BLaER1 treated with 17β-estradiol and CSF1 and Interleukin-3, amounts not matched to agents 10 nM and 100 nM (cell line): ENCODE results near the gene SLC26A11.

ENCODE experiments used
- H3K27ac ChIP-seq, 11 experiments: shearing (Covaris generic); formaldehyde crosslinking; 2 replicates each; pipeline ENCODE4 v1.8.1; 2022
- H3K27me3 ChIP-seq, 11 experiments: shearing (Covaris generic); formaldehyde crosslinking; 2 replicates each; pipeline ENCODE4 v1.8.1; 2022
- H3K36me3 ChIP-seq, 11 experiments: shearing (Covaris generic); formaldehyde crosslinking; 2 replicates each; pipeline ENCODE4 v1.8.1; 2022
- H3K4me1 ChIP-seq, 10 experiments: shearing (Covaris generic); formaldehyde crosslinking; 2 replicates each; pipeline ENCODE4 v1.8.1; 2022
- H3K4me2 ChIP-seq, 11 experiments: shearing (Covaris generic); formaldehyde crosslinking; 2 replicates each; pipeline ENCODE4 v1.8.1; 2022
- H3K4me3 ChIP-seq, 10 experiments: shearing (Covaris generic); formaldehyde crosslinking; 2 replicates each; pipeline ENCODE4 v1.8.1; 2022
- H3K9ac ChIP-seq, 11 experiments: shearing (Covaris generic); formaldehyde crosslinking; 2 replicates each; pipeline ENCODE4 v1.8.1; 2022
- H3K9me3 ChIP-seq, 11 experiments: shearing (Covaris generic); formaldehyde crosslinking; replicated peaks in 1 of 11; 2 replicates each; pipeline ENCODE4 v1.8.1; 2022
- H4K20me1 ChIP-seq, 11 experiments: shearing (Covaris generic); formaldehyde crosslinking; 2 replicates each; pipeline ENCODE4 v1.8.1; 2022
- Cebpa-rat ChIP-seq, 11 experiments: shearing (Covaris generic); IDR thresholded peaks; 2 replicates each; pipeline ENCODE4 v1.8.1; 2022

The SLC26A11 gene

GRCh38 chr17:80261159-80261894, 41.1 kb downstream of the SLC26A11 start:
- Histone ChIP-seq H3K4me3 (peak overlapping the region; percentile 71 to 97 (median 80)), H3K27ac (peak overlapping the region; percentile 83 to 98 (median 94)), H3K4me1 (peaks cover 70 to 81% (median 76%) of the 10 kb centered on the region in 10 experiments), H3K9me3 (no peaks in the 10 kb centered on the region), H3K4me2 (peak overlapping the region; percentile 94 to 100 (median 100)), H3K36me3 (peaks cover 6 to 18% (median 11%) of the 10 kb centered on the region in 11 experiments; a peak in 19 of 22 replicates), H3K9ac (peak overlapping the region; percentile 87 to 97 (median 93)), H4K20me1 (peaks cover 0 to 43% (median 13%) of the 10 kb centered on the region in 11 experiments; a peak in 15 of 22 replicates), H3K27me3 (no peaks in the 10 kb centered on the region)
- no peak for TF ChIP-seq Cebpa-rat (IDR thresholded peaks at IDR 0.05)

- no peak for TF ChIP-seq Cebpa-rat (IDR thresholded peaks at IDR 0.05)
- Histone ChIP-seq H3K9ac (peak overlapping the region; percentile 87 to 97 (median 93)), H3K36me3 (peaks cover 11 to 23% (median 16%) of the 10 kb centered on the region in 11 experiments; a peak in 19 of 22 replicates), H4K20me1 (peaks cover 0 to 49% (median 18%) of the 10 kb centered on the region in 11 experiments; a peak in 15 of 22 replicates), H3K4me3 (peak overlapping the region; percentile 71 to 97 (median 80)), H3K27me3 (no peaks in the 10 kb centered on the region), H3K9me3 (no peaks in the 10 kb centered on the region), H3K4me2 (peak overlapping the region; percentile 94 to 100 (median 100)), H3K27ac (peak overlapping the region; percentile 83 to 98 (median 94); a peak in 21 of 22 replicates), H3K4me1 (peaks cover 70 to 80% (median 75%) of the 10 kb centered on the region in 10 experiments)
Measured at GRCh38 chr17:80261895-80262279, 41.7 kb downstream of the SLC26A11 start.

- Histone ChIP-seq H3K36me3 (peaks cover 13 to 28% (median 19%) of the 10 kb centered on the region in 11 experiments; a peak in 21 of 22 replicates), H3K4me1 (peaks cover 70 to 76% (median 75%) of the 10 kb centered on the region in 10 experiments), H3K9me3 (no peaks in the 10 kb centered on the region), H3K4me3 (peak overlapping the region; percentile 71 to 97 (median 80); a peak in 17 of 20 replicates), H3K4me2 (peak overlapping the region; percentile 94 to 100 (median 100)), H3K27me3 (no peaks in the 10 kb centered on the region), H3K9ac (peak overlapping the region; percentile 87 to 97 (median 93); a peak in 21 of 22 replicates), H3K27ac (peak overlapping the region in 10 of 11 experiments; percentile 83 to 98 (median 94); a peak in 18 of 22 replicates), H4K20me1 (peaks cover 0 to 53% (median 19%) of the 10 kb centered on the region in 11 experiments; a peak in 15 of 22 replicates)
- TF ChIP-seq Cebpa-rat (IDR thresholded peaks at IDR 0.05), result no peak
Measured at GRCh38 chr17:80262291-80262690, 42.1 kb downstream of the SLC26A11 start.

- Histone ChIP-seq H3K4me3 (peak overlapping the region in 7 of 10 experiments; percentile 72 to 97 (median 86); a peak in 11 of 20 replicates), H3K9ac (peak overlapping the region; percentile 59 to 97 (median 93); a peak in 18 of 22 replicates), H4K20me1 (peaks cover 0 to 58% (median 21%) of the 10 kb centered on the region in 11 experiments; a peak in 15 of 22 replicates), H3K36me3 (peaks cover 19 to 33% (median 25%) of the 10 kb centered on the region in 11 experiments), H3K9me3 (no peaks in the 10 kb centered on the region), H3K4me1 (peaks cover 65 to 71% (median 70%) of the 10 kb centered on the region in 10 experiments), H3K27ac (peak overlapping the region in 9 of 11 experiments; percentile 30 to 98 (median 95); a peak in 16 of 22 replicates), H3K4me2 (peak overlapping the region; percentile 94 to 100 (median 100)), H3K27me3 (no peaks in the 10 kb centered on the region)
- no peak for TF ChIP-seq Cebpa-rat (IDR thresholded peaks at IDR 0.05)
Measured at GRCh38 chr17:80262775-80263244, 42.6 kb downstream of the SLC26A11 start.

- H3K27ac ChIP-seq, result peak overlapping the region; percentile 24 to 98 (median 94); a peak in 21 of 22 replicates
- H3K27me3 ChIP-seq, result no peaks in the 10 kb centered on the region
- peaks cover 0 to 65% (median 28%) of the 10 kb centered on the region in 11 experiments; a peak in 16 of 22 replicates for H4K20me1 ChIP-seq
- no peaks in the 10 kb centered on the region for H3K9me3 ChIP-seq
- H3K4me2 ChIP-seq, result peak overlapping the region; percentile 94 to 100 (median 100)
- H3K4me3 ChIP-seq, result peak overlapping the region; percentile 65 to 97 (median 78)
- peaks cover 26 to 40% (median 32%) of the 10 kb centered on the region in 11 experiments for H3K36me3 ChIP-seq
- no peak for TF ChIP-seq Cebpa-rat (IDR thresholded peaks at IDR 0.05)
- H3K4me1 ChIP-seq, result peaks cover 58 to 64% (median 63%) of the 10 kb centered on the region in 10 experiments
- H3K9ac ChIP-seq, result peak overlapping the region; percentile 63 to 97 (median 90)
Measured at GRCh38 chr17:80263253-80264204, 43.3 kb downstream of the SLC26A11 start.

- H3K4me1 ChIP-seq, result peaks cover 49 to 55% (median 54%) of the 10 kb centered on the region in 10 experiments
- peaks cover 35 to 49% (median 41%) of the 10 kb centered on the region in 11 experiments for H3K36me3 ChIP-seq
- H4K20me1 ChIP-seq, result peaks cover 0 to 74% (median 36%) of the 10 kb centered on the region in 11 experiments; a peak in 18 of 22 replicates
- peak overlapping the region; percentile 65 to 97 (median 76) for H3K4me3 ChIP-seq
- H3K4me2 ChIP-seq, result peak overlapping the region; percentile 94 to 100 (median 100)
- no peaks in the 10 kb centered on the region for H3K27me3 ChIP-seq
- no peaks in the 10 kb centered on the region for H3K9me3 ChIP-seq
- peak overlapping the region; percentile 63 to 96 (median 85) for H3K9ac ChIP-seq
- TF ChIP-seq Cebpa-rat (IDR thresholded peaks at IDR 0.05), result no peak
- peak overlapping the region; percentile 24 to 97 (median 90); a peak in 21 of 22 replicates for H3K27ac ChIP-seq
Measured at GRCh38 chr17:80264205-80265075, 44.2 kb downstream of the SLC26A11 start.
